ENCODE measurements around the gene PPP1R14C.

GRCh38 chr6:150263765-150264404 lies 121.0 kb downstream of the PPP1R14C start:
- TF ChIP-seq CTCF (conservative IDR thresholded peaks at IDR 0.05 in 1 of 2, IDR thresholded peaks at IDR 0.05 in 1 of 2; ENCODE audit: extremely low read depth in 1 of 2, insufficient read depth in 1 of 2, low read depth in 1 of 2, low read length in 2 of 2): no peak
- TF ChIP-seq EZH2 (IDR thresholded peaks at IDR 0.05; ENCODE audit: borderline replicate concordance, low read length): no peak
